PC-3 (cell line): ENCODE results near the gene KANSL1L.

Experiments
- EZH2 ChIP-seq: fragments of 300-600 bp; sonication (generic); IDR thresholded peaks from one replicate; pipeline ENCODE4 v1.6.1; 2017; ENCODE audit warnings: antibody characterized with exemption, mild to moderate bottlenecking, low read length; ENCODE audit not compliant: unreplicated experiment
- EZH2phosphoT487 ChIP-seq: fragments of 300-600 bp; sonication (generic); IDR thresholded peaks from 2 replicates; pipeline ENCODE4 v1.6.1; 2018; ENCODE audit warnings: mild to moderate bottlenecking, antibody characterized with exemption, low read length, borderline replicate concordance
- TF ChIP-seq, protein P1 (sequence below): fragments of 300-600 bp; sonication (generic); conservative IDR thresholded peaks from 2 replicates; pipeline ENCODE4 v1.5.1; 2017; ENCODE audit warnings: antibody characterized with exemption, low read depth, mild to moderate bottlenecking, low read length

DNA sequence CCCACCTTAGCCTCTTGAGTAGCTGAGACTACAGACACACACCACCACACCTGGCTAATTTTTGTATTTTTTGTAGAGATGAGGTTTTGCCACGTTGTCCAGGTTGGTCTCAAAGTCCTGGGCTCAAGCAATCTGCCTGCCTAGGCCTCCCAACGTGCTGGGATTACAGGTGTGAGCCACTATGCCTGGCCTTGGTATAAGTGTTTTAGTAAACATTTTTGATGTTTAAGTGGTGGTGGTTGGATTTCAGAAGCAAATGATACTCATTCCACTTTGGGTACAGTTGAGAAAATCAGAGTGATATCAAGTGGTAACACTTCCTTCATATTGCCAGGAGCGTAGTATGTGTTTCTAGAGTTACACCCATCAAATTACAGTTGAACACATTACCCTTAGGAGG is 28.6 kb upstream of the KANSL1L start:
- TF ChIP-seq, protein P1, sequence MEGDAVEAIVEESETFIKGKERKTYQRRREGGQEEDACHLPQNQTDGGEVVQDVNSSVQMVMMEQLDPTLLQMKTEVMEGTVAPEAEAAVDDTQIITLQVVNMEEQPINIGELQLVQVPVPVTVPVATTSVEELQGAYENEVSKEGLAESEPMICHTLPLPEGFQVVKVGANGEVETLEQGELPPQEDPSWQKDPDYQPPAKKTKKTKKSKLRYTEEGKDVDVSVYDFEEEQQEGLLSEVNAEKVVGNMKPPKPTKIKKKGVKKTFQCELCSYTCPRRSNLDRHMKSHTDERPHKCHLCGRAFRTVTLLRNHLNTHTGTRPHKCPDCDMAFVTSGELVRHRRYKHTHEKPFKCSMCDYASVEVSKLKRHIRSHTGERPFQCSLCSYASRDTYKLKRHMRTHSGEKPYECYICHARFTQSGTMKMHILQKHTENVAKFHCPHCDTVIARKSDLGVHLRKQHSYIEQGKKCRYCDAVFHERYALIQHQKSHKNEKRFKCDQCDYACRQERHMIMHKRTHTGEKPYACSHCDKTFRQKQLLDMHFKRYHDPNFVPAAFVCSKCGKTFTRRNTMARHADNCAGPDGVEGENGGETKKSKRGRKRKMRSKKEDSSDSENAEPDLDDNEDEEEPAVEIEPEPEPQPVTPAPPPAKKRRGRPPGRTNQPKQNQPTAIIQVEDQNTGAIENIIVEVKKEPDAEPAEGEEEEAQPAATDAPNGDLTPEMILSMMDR, result no peak
- no peak for TF ChIP-seq EZH2
- TF ChIP-seq EZH2phosphoT487, result no peak
